ENCODE data around the gene UVSSA. TPM values are rescaled to one million over a fixed set of nuclear protein-coding genes. Genes with fewer than 3 reads are reported as not detected.

UVSSA gene
- polyA plus RNA-seq, 1 of the 3 experiments (the other 2 are of a cell fraction), result 14.9 TPM

DNA sequence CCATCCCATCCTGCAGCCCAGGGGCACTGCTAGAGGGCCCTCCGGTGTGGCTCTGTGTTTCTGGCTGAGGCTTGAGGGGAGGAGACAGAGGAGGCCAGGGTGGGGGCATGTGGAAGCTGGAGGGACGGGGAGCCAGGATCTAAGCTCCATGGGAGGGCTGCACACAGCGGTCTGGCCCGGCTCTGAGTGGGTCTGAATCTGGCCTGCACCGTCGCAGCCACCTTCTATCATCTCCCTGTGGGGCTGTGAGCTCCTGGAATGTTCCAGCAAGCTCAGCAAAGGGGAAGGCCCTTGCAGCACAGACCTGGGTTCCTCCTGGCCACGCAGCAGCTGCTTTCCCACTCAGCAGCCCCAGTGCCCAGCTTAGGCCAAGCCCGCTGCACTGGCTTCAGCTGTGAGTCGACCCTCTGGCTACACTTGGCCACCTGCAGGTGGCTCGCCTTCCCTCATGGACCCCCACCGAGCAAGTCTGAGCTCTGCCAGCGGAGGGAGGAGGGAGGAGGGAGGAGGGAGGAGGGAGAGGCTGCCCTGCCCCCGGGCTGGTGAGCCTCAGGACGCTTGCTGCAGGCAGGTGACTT is 53.9 kb downstream of the UVSSA start:
- H3K27me3 ChIP-seq (ENCODE audit: insufficient read depth), result peaks cover 39% of the 10 kb centered on the region
- TF ChIP-seq RFX5 (IDR thresholded peaks at IDR 0.05; ENCODE audit: low read length), result no peak
- TF ChIP-seq, protein P1, sequence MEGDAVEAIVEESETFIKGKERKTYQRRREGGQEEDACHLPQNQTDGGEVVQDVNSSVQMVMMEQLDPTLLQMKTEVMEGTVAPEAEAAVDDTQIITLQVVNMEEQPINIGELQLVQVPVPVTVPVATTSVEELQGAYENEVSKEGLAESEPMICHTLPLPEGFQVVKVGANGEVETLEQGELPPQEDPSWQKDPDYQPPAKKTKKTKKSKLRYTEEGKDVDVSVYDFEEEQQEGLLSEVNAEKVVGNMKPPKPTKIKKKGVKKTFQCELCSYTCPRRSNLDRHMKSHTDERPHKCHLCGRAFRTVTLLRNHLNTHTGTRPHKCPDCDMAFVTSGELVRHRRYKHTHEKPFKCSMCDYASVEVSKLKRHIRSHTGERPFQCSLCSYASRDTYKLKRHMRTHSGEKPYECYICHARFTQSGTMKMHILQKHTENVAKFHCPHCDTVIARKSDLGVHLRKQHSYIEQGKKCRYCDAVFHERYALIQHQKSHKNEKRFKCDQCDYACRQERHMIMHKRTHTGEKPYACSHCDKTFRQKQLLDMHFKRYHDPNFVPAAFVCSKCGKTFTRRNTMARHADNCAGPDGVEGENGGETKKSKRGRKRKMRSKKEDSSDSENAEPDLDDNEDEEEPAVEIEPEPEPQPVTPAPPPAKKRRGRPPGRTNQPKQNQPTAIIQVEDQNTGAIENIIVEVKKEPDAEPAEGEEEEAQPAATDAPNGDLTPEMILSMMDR (IDR thresholded peaks at IDR 0.05), result no peak
- TF ChIP-seq USF2 (IDR thresholded peaks at IDR 0.05; ENCODE audit: borderline replicate concordance, low read depth, low read length), result no peak
- no peak overlapping the region for H2AFZ ChIP-seq (ENCODE audit: low read depth)
- H3K9me3 ChIP-seq, result no peaks in the 10 kb centered on the region
- H3K4me2 ChIP-seq, result no peak overlapping the region
- H3F3A ChIP-seq (replicated peaks; ENCODE audit: insufficient read depth), result no peaks in the 10 kb centered on the region
- H3K79me2 ChIP-seq (ENCODE audit: insufficient read depth), result no peaks in the 10 kb centered on the region
- no peak overlapping the region for H3K4me3 ChIP-seq (ENCODE audit: low read depth in 2 of 2, low read length in 1 of 2)
- ChIA-PET CTCF (interaction anchor here (0.8 to 2.4 kb wide), 6 partner anchors 8 to 228 kb away, joined by 3 to 11 read pairs (median 3); no protein-coding TSS in a partner anchor), POLR2A (no interaction called here)
- no peak overlapping the region for H3K27ac ChIP-seq (ENCODE audit: low read depth in 2 of 2, low read length in 1 of 2)
- peak; percentile 30 for DNase-seq
- no peaks in the 10 kb centered on the region for H3K36me3 ChIP-seq (replicated peaks in 1 of 2; ENCODE audit: control insufficient read depth in 1 of 2, insufficient read depth in 2 of 2, low read length in 1 of 2)
- H4K20me1 ChIP-seq (ENCODE audit: insufficient read depth), result no peaks in the 10 kb centered on the region
- H3K4me1 ChIP-seq (ENCODE audit: control insufficient read depth in 1 of 2, insufficient read depth in 2 of 2, low read depth in 1 of 2, low read length in 1 of 2), result no peaks in the 10 kb centered on the region
- WGBS (ENCODE audit: low lambda C conversion rate), result 16% methylated on average over 10 of the region's 14 CpGs
- no peak overlapping the region for H3K9ac ChIP-seq
- H3K9me2 ChIP-seq, result no peaks in the 10 kb centered on the region

DNA sequence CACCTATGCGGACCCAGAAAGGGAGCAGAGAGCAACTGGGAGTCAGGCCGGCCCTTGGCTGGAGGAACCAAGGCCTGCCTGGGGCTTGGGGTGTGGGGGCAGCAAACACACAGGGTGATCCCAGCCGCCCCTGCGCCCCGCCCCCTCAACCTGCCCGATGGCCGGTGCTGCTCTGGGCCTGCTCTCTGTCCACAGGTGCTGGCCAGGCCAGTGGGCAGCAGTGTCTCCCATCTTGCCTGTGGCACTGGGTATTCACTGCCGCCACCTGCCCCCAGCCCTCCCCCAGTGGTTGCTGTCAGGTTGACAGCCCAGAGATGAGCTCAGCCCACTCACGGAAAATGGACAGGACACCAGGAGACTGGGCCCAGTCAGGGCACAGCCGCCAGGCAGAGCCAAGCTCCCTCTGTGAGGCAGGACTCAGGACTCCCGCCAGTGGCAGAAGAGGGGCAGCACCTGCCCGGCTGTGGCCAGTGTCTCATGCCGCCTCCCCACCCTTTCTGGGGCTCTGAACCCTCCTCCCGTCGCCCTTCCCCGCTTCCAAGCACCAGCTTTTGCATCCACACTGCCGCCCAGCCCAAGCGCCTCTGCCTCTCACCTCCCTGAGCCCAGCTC is 54.5 kb downstream of the UVSSA start:
- TF ChIP-seq MEF2A (IDR thresholded peaks at IDR 0.05; ENCODE audit: borderline replicate concordance, low read depth), result no peak
- no peak for TF ChIP-seq NRF1 (IDR thresholded peaks at IDR 0.05; ENCODE audit: low read depth, low read length)
- no peak for TF ChIP-seq CHD2 (IDR thresholded peaks at IDR 0.05; ENCODE audit: low read length, partially characterized antibody)
- no peak for TF ChIP-seq MXI1 (IDR thresholded peaks at IDR 0.05; ENCODE audit: low read depth, low read length)
- TF ChIP-seq RAD21 (IDR thresholded peaks at IDR 0.05; ENCODE audit: low read length), result no peak
- no peak for TF ChIP-seq REST (IDR thresholded peaks at IDR 0.05; ENCODE audit: low read depth, low read length)
- TF ChIP-seq TCF12 (IDR thresholded peaks at IDR 0.05), result no peak
- TF ChIP-seq PBX3 (IDR thresholded peaks at IDR 0.05), result no peak
- no peak for TF ChIP-seq RXRA (IDR thresholded peaks at IDR 0.05; ENCODE audit: borderline replicate concordance, low read depth)
- no peak for TF ChIP-seq EZH2phosphoT487 (IDR thresholded peaks at IDR 0.05; ENCODE audit: borderline replicate concordance, low read depth)
- TF ChIP-seq TEAD4 (IDR thresholded peaks at IDR 0.05; ENCODE audit: borderline replicate concordance, insufficient read depth), result no peak
- no peak for TF ChIP-seq NFIC (IDR thresholded peaks at IDR 0.05; ENCODE audit: borderline replicate concordance)
- TF ChIP-seq, protein P2, sequence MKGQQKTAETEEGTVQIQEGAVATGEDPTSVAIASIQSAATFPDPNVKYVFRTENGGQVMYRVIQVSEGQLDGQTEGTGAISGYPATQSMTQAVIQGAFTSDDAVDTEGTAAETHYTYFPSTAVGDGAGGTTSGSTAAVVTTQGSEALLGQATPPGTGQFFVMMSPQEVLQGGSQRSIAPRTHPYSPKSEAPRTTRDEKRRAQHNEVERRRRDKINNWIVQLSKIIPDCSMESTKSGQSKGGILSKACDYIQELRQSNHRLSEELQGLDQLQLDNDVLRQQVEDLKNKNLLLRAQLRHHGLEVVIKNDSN (IDR thresholded peaks at IDR 0.05; ENCODE audit: borderline replicate concordance, low read depth), result no peak
- Histone ChIP-seq H4K20me1 (ENCODE audit: insufficient read depth) (no peaks in the 10 kb centered on the region), H3K4me1 (ENCODE audit: control insufficient read depth in 1 of 2, insufficient read depth in 2 of 2, low read depth in 1 of 2, low read length in 1 of 2) (no peaks in the 10 kb centered on the region), H3K79me2 (ENCODE audit: insufficient read depth) (no peaks in the 10 kb centered on the region), H2AFZ (ENCODE audit: low read depth) (no peak overlapping the region), H3K4me3 (ENCODE audit: low read depth in 2 of 2, low read length in 1 of 2) (no peak overlapping the region), H3K36me3 (replicated peaks in 1 of 2; ENCODE audit: control insufficient read depth in 1 of 2, insufficient read depth in 2 of 2, low read length in 1 of 2) (no peaks in the 10 kb centered on the region), H3K27me3 (ENCODE audit: insufficient read depth) (peaks cover 39% of the 10 kb centered on the region), H3K9me3 (no peaks in the 10 kb centered on the region), H3K4me2 (no peak overlapping the region), H3K9ac (no peak overlapping the region), H3F3A (replicated peaks; ENCODE audit: insufficient read depth) (no peaks in the 10 kb centered on the region), H3K27ac (ENCODE audit: low read depth in 2 of 2, low read length in 1 of 2) (no peak overlapping the region), H3K9me2 (no peaks in the 10 kb centered on the region)
- peak; percentile 33 for DNase-seq
- 7% methylated on average over 6 of the region's 18 CpGs for WGBS (ENCODE audit: low lambda C conversion rate)
- CTCF ChIA-PET, result interaction anchor here (0.8 to 2.4 kb wide), 5 partner anchors 9 to 228 kb away, joined by 3 to 11 read pairs (median 3); no protein-coding TSS in a partner anchor
- POLR2A ChIA-PET, result no interaction called here

Measured in SK-N-SH (cell line).